Right lobe of liver (tissue), 4 donors: Measurements from ENCODE around the gene PLEKHA5.

ENCODE experiments used
- CTCF ChIP-seq, 4 donors: fragments of 200-600 bp in 3 of 4; fragments of 450-650 bp in 1 of 4; IDR thresholded peaks; one replicate each; pipeline versions ENCODE4 v1.5.1 to v1.8.0; 2016 to 2022; ENCODE audit warnings: antibody characterized with exemption in 4 of 4, mild to moderate bottlenecking in 2 of 4
- POLR2A ChIP-seq: fragments of 450-650 bp; IDR thresholded peaks from one replicate; pipeline ENCODE4 v1.6.1; 2017; ENCODE audit warnings: antibody characterized with exemption, mild to moderate bottlenecking
- donor health status: DM: no; HTN: no; CAD: no.
- donor health status: DM: no; HTN: no; CAD: no.
- donor health status: DM: no; HTN: yes; CAD: no.

- no peak for TF ChIP-seq CTCF (IDR thresholded peaks at IDR 0.05)
- no peak for TF ChIP-seq POLR2A
Measured at GRCh38 chr12:19323805-19324204, 194.3 kb downstream of the PLEKHA5 start.
